ENCODE results near the gene NEGR1. TPM values are rescaled to one million over a fixed set of nuclear protein-coding genes. Genes with fewer than 3 reads are reported as not detected.

The NEGR1 gene
- total and polyA plus RNA-seq, 2 donors (not counting 3 experiments of a cell fraction or from before 2014, with no cell fraction given) = 6.8 to 21.8 TPM

DNA sequence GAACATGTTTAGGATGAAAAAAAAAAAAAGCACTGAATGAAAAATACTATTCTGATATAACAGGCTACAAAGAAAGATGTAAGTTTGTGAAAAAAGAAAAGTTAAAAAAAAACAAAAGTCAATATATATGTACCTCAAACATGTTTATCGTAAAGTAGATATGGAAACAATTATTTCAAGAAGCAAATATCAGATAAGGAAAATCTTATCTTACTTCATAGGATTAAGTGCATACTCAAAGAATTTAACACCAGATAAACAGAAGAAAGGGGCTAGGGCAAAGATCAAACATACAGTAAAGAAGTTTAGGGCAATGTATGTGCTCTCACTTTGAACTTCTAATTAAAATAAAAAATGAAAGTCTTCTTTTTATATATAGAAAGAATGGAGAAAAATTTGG is 75.3 kb downstream of the NEGR1 start:
- CTCF ChIA-PET = no interaction called here
- POLR2A ChIA-PET = no interaction called here
- no peak for TF ChIP-seq JUN (IDR thresholded peaks at IDR 0.05; ENCODE audit: borderline replicate concordance, insufficient read depth, insufficient read length, low read depth)
- TF ChIP-seq POLR2A (IDR thresholded peaks at IDR 0.05; ENCODE audit: low read depth, low read length) = no peak
- no peak for TF ChIP-seq GATA2 (IDR thresholded peaks at IDR 0.05; ENCODE audit: insufficient read depth, insufficient read length, low read depth, low read length)
- TF ChIP-seq, protein P1, sequence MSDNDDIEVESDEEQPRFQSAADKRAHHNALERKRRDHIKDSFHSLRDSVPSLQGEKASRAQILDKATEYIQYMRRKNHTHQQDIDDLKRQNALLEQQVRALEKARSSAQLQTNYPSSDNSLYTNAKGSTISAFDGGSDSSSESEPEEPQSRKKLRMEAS (IDR thresholded peaks at IDR 0.05; ENCODE audit: insufficient read depth, insufficient read length) = no peak
- TF ChIP-seq, protein P2, sequence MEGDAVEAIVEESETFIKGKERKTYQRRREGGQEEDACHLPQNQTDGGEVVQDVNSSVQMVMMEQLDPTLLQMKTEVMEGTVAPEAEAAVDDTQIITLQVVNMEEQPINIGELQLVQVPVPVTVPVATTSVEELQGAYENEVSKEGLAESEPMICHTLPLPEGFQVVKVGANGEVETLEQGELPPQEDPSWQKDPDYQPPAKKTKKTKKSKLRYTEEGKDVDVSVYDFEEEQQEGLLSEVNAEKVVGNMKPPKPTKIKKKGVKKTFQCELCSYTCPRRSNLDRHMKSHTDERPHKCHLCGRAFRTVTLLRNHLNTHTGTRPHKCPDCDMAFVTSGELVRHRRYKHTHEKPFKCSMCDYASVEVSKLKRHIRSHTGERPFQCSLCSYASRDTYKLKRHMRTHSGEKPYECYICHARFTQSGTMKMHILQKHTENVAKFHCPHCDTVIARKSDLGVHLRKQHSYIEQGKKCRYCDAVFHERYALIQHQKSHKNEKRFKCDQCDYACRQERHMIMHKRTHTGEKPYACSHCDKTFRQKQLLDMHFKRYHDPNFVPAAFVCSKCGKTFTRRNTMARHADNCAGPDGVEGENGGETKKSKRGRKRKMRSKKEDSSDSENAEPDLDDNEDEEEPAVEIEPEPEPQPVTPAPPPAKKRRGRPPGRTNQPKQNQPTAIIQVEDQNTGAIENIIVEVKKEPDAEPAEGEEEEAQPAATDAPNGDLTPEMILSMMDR (IDR thresholded peaks at IDR 0.05; ENCODE audit: extremely low read depth in 1 of 2, insufficient read depth in 1 of 2, low read depth in 1 of 2, low read length in 2 of 2) = no peak
- no peak for TF ChIP-seq POLR2AphosphoS5 (IDR thresholded peaks at IDR 0.05; ENCODE audit: insufficient read depth, low read depth, low read length)
- TF ChIP-seq EZH2 (IDR thresholded peaks at IDR 0.05; ENCODE audit: borderline replicate concordance, low read depth, low read length, severe bottlenecking) = no peak
- no peak for TF ChIP-seq FOS (IDR thresholded peaks at IDR 0.05; ENCODE audit: borderline replicate concordance, insufficient read depth, low read length)

More for the DNA sequence above, 75.3 kb downstream of the NEGR1 start:
- Histone ChIP-seq H3K27me3 (ENCODE audit: control insufficient read depth in 2 of 2, insufficient read depth in 2 of 2, low read length in 2 of 2) (no peaks in the 10 kb centered on the region), H3K79me2 (ENCODE audit: control insufficient read depth, insufficient read depth, low read length) (no peaks in the 10 kb centered on the region), H2AFZ (ENCODE audit: low read depth, low read length) (no peak overlapping the region), H3K4me1 (ENCODE audit: control insufficient read depth, extremely low read depth, insufficient read depth, low read length) (no peaks in the 10 kb centered on the region), H3K4me3 (replicated peaks in 1 of 3; ENCODE audit: insufficient read depth in 1 of 3, low read depth in 1 of 3, low read length in 3 of 3) (no peak overlapping the region), H3K9ac (replicated peaks; ENCODE audit: extremely low read depth, insufficient read depth, low read length) (no peak overlapping the region), H3K4me2 (ENCODE audit: insufficient read depth, low read length) (no peak overlapping the region), H4K20me1 (replicated peaks; ENCODE audit: control insufficient read depth, extremely low read depth, insufficient read depth, low read length) (no peaks in the 10 kb centered on the region), H3K9me1 (replicated peaks; ENCODE audit: control insufficient read depth, extremely low read depth, insufficient read depth, low read length) (no peaks in the 10 kb centered on the region), H3K36me3 (ENCODE audit: control insufficient read depth in 2 of 2, extremely low read depth in 1 of 2, insufficient read depth in 2 of 2, low read length in 2 of 2) (no peaks in the 10 kb centered on the region), H3K9me3 (replicated peaks; ENCODE audit: control insufficient read depth, insufficient read depth, low read length) (no peaks in the 10 kb centered on the region), H3K27ac (ENCODE audit: insufficient read depth, low read depth, low read length) (no peak overlapping the region)
- no peak for DNase-seq (ENCODE audit: low read depth, low spot score)
- dilution Hi-C loops (cut with MboI; ENCODE audit: extremely low pct_ligation_motif_present, low sequenced_read_pairs) (no loop called here), intact Hi-C loops (cut with micrococcal nuclease) (no loop called here)
- BruUV-seq (replicated peaks) = no TSS peak
- FAIRE-seq = no peak
